Stimulated activated naive B cell treated with anti-CD40 and anti-IgM and Interleukin-4, amounts not matched to agents 10 μg/mL and 1 μg/mL and 100 μg/mL, for 72 hours (primary cell): Measurements from ENCODE around the gene RUNX1.

Source experiments
- ATAC-seq, 2 donors: fragments of 150-1000 bp; cut with Tn5 transposase; replicated peaks; 2 replicates each; pipeline ENCODE4 v1.10.0; 2021; ENCODE audit warnings: moderate library complexity in 1 of 2
- DNase-seq: peaks from one replicate; pipeline ENCODE4 v3.0.0; 2021
- H3K27ac Mint-ChIP-seq: one replicate; pipeline ENCODE4 v1.8.0; 2022; ENCODE audit warnings: mild to moderate bottlenecking, mixed read lengths
- H3K27me3 Mint-ChIP-seq, 2 donors: one replicate each; pipeline ENCODE4 v1.8.0; 2022; ENCODE audit warnings: mixed read lengths in 2 of 2
- H3K36me3 Mint-ChIP-seq, 2 donors: one replicate each; pipeline ENCODE4 v1.8.0; 2022; ENCODE audit warnings: mixed read lengths in 2 of 2, mild to moderate bottlenecking in 1 of 2
- H3K4me1 Mint-ChIP-seq, 2 donors: one replicate each; pipeline ENCODE4 v1.8.0; 2022; ENCODE audit warnings: mixed read lengths in 2 of 2, mild to moderate bottlenecking in 1 of 2
- H3K4me3 Mint-ChIP-seq, 2 donors: one replicate each; pipeline ENCODE4 v1.8.0; 2022; ENCODE audit warnings: mild to moderate bottlenecking in 2 of 2, mixed read lengths in 2 of 2, moderate library complexity in 1 of 2
- H3K9me3 Mint-ChIP-seq, 2 donors: one replicate each; pipeline ENCODE4 v1.8.0; 2022; ENCODE audit warnings: mixed read lengths in 2 of 2, mild to moderate bottlenecking in 1 of 2

Gene RUNX1

GRCh38 chr21:34858559-34858958 lies 190.5 kb downstream of the RUNX1 start:
- H3K27ac Mint-ChIP-seq, result no peak overlapping the region
- H3K36me3 Mint-ChIP-seq, result peaks cover 83 to 89% of the 10 kb centered on the region in 2 donors
- no peaks in the 10 kb centered on the region for H3K9me3 Mint-ChIP-seq
- H3K27me3 Mint-ChIP-seq, result no peaks in the 10 kb centered on the region
- ATAC-seq (no peak), DNase-seq (no peak)
- no peak overlapping the region for H3K4me3 Mint-ChIP-seq
- peaks cover 46 to 80% of the 10 kb centered on the region in 2 donors for H3K4me1 Mint-ChIP-seq

GRCh38 chr21:34857874-34858273 lies 191.2 kb downstream of the RUNX1 start:
- Mint-ChIP-seq H3K36me3 (peaks cover 79 to 86% of the 10 kb centered on the region in 2 donors), H3K4me1 (peaks cover 47 to 77% of the 10 kb centered on the region in 2 donors), H3K27ac (peak overlapping the region; percentile 85), H3K4me3 (peak overlapping the region in 1 of 2 donors; percentile 37), H3K27me3 (no peaks in the 10 kb centered on the region), H3K9me3 (no peaks in the 10 kb centered on the region)
- DNase-seq, result no peak
- peak in 1 of 2 donors; percentile 3 for ATAC-seq

- Mint-ChIP-seq H3K4me1 (peaks cover 54 to 77% of the 10 kb centered on the region in 2 donors), H3K27me3 (no peaks in the 10 kb centered on the region), H3K9me3 (no peaks in the 10 kb centered on the region), H3K27ac (peak overlapping the region; percentile 85), H3K4me3 (peak overlapping the region in 1 of 2 donors; percentile 37), H3K36me3 (peaks cover 77 to 86% of the 10 kb centered on the region in 2 donors)
- DNase-seq (no peak), ATAC-seq (peak; percentile 85 to 87)
Observed at GRCh38 chr21:34857122-34857713, 191.9 kb downstream of the RUNX1 start.

- H3K36me3 Mint-ChIP-seq, result peaks cover 54 to 67% of the 10 kb centered on the region in 2 donors
- no peaks in the 10 kb centered on the region for H3K9me3 Mint-ChIP-seq
- H3K4me3 Mint-ChIP-seq, result peak overlapping the region in 1 of 2 donors; percentile 28
- peaks cover 22 to 50% of the 10 kb centered on the region in 2 donors for H3K4me1 Mint-ChIP-seq
- H3K27ac Mint-ChIP-seq, result peak overlapping the region; percentile 28
- ATAC-seq, result peak; percentile 39 to 55
- H3K27me3 Mint-ChIP-seq, result no peaks in the 10 kb centered on the region
- DNase-seq, result no peak
Observed at GRCh38 chr21:34852448-34852847, 196.7 kb downstream of the RUNX1 start.

- peaks cover 29 to 55% of the 10 kb centered on the region in 2 donors for H3K4me1 Mint-ChIP-seq
- no peak overlapping the region for H3K4me3 Mint-ChIP-seq
Observed at GRCh38 chr21:34850166-34850690, 198.9 kb downstream of the RUNX1 start.

GRCh38 chr21:34846601-34847112 lies 202.4 kb downstream of the RUNX1 start:
- Mint-ChIP-seq H3K4me3 (no peak overlapping the region), H3K9me3 (no peaks in the 10 kb centered on the region), H3K36me3 (peaks cover 51 to 63% of the 10 kb centered on the region in 2 donors), H3K27ac (peak overlapping the region; percentile 83), H3K4me1 (peaks cover 37 to 54% of the 10 kb centered on the region in 2 donors), H3K27me3 (no peaks in the 10 kb centered on the region)
- ATAC-seq (no peak), DNase-seq (no peak)

More at GRCh38 chr21:34850166-34850690, 198.9 kb downstream of the RUNX1 start:
- H3K9me3 Mint-ChIP-seq, result no peaks in the 10 kb centered on the region
- peaks cover 55 to 65% of the 10 kb centered on the region in 2 donors for H3K36me3 Mint-ChIP-seq
- H3K27ac Mint-ChIP-seq, result no peak overlapping the region
- DNase-seq (no peak), ATAC-seq (no peak)
- H3K27me3 Mint-ChIP-seq, result no peaks in the 10 kb centered on the region

GRCh38 chr21:34845521-34846451 lies 203.3 kb downstream of the RUNX1 start:
- Mint-ChIP-seq H3K27ac (peak overlapping the region; percentile 84), H3K36me3 (peaks cover 52 to 60% of the 10 kb centered on the region in 2 donors), H3K27me3 (no peaks in the 10 kb centered on the region), H3K9me3 (no peaks in the 10 kb centered on the region), H3K4me1 (peaks cover 39 to 53% of the 10 kb centered on the region in 2 donors), H3K4me3 (peak overlapping the region; percentile 37 to 69)
- peak; percentile 26 for DNase-seq
- peak; percentile 95 for ATAC-seq

- H3K27ac Mint-ChIP-seq, result peak overlapping the region; percentile 84
- no peaks in the 10 kb centered on the region for H3K27me3 Mint-ChIP-seq
- peaks cover 56 to 62% of the 10 kb centered on the region in 2 donors for H3K36me3 Mint-ChIP-seq
- ATAC-seq (no peak), DNase-seq (no peak)
- peak overlapping the region in 1 of 2 donors; percentile 31 for H3K4me3 Mint-ChIP-seq
- peaks cover 41 to 54% of the 10 kb centered on the region in 2 donors for H3K4me1 Mint-ChIP-seq
- no peaks in the 10 kb centered on the region for H3K9me3 Mint-ChIP-seq
Observed at GRCh38 chr21:34844924-34845238, 204.2 kb downstream of the RUNX1 start.

- Mint-ChIP-seq H3K27me3 (no peaks in the 10 kb centered on the region), H3K4me1 (peaks cover 42 to 53% of the 10 kb centered on the region in 2 donors), H3K27ac (peak overlapping the region; percentile 84), H3K36me3 (peaks cover 62 to 68% of the 10 kb centered on the region in 2 donors), H3K9me3 (no peaks in the 10 kb centered on the region), H3K4me3 (peak overlapping the region in 1 of 2 donors; percentile 11)
- ATAC-seq, result peak; percentile 55 to 63
- no peak for DNase-seq
Observed at GRCh38 chr21:34844013-34844923, 204.8 kb downstream of the RUNX1 start.

GRCh38 chr21:34843562-34843961 lies 205.5 kb downstream of the RUNX1 start:
- Mint-ChIP-seq H3K4me3 (no peak overlapping the region), H3K27me3 (no peaks in the 10 kb centered on the region), H3K27ac (no peak overlapping the region), H3K9me3 (no peaks in the 10 kb centered on the region), H3K36me3 (peaks cover 65 to 73% of the 10 kb centered on the region in 2 donors), H3K4me1 (peaks cover 45 to 53% of the 10 kb centered on the region in 2 donors)
- DNase-seq (no peak), ATAC-seq (no peak)

GRCh38 chr21:34841154-34841553 lies 207.9 kb downstream of the RUNX1 start:
- Mint-ChIP-seq H3K4me3 (no peak overlapping the region), H3K9me3 (no peaks in the 10 kb centered on the region), H3K36me3 (peaks cover 68 to 78% of the 10 kb centered on the region in 2 donors), H3K27me3 (no peaks in the 10 kb centered on the region), H3K4me1 (peaks cover 42 to 55% of the 10 kb centered on the region in 2 donors), H3K27ac (no peak overlapping the region)
- ATAC-seq (no peak), DNase-seq (no peak)

- no peaks in the 10 kb centered on the region for H3K27me3 Mint-ChIP-seq
- no peak overlapping the region for H3K4me3 Mint-ChIP-seq
- H3K4me1 Mint-ChIP-seq, result peaks cover 39 to 55% of the 10 kb centered on the region in 2 donors
- H3K27ac Mint-ChIP-seq, result peak overlapping the region; percentile 20
- H3K36me3 Mint-ChIP-seq, result peaks cover 68 to 76% of the 10 kb centered on the region in 2 donors
- no peak for ATAC-seq
- DNase-seq, result no peak
- H3K9me3 Mint-ChIP-seq, result no peaks in the 10 kb centered on the region
Observed at GRCh38 chr21:34840693-34841092, 208.4 kb downstream of the RUNX1 start.

GRCh38 chr21:34838956-34839820 lies 209.9 kb downstream of the RUNX1 start:
- no peak overlapping the region for H3K4me3 Mint-ChIP-seq
- peaks cover 32 to 52% of the 10 kb centered on the region in 2 donors for H3K4me1 Mint-ChIP-seq
- H3K36me3 Mint-ChIP-seq, result peaks cover 68 to 76% of the 10 kb centered on the region in 2 donors
- DNase-seq, result no peak
- no peak for ATAC-seq
- no peaks in the 10 kb centered on the region for H3K27me3 Mint-ChIP-seq
- no peaks in the 10 kb centered on the region for H3K9me3 Mint-ChIP-seq
- no peak overlapping the region for H3K27ac Mint-ChIP-seq
